ENCODE results near the gene SLCO6A1.

Gene SLCO6A1

DNA sequence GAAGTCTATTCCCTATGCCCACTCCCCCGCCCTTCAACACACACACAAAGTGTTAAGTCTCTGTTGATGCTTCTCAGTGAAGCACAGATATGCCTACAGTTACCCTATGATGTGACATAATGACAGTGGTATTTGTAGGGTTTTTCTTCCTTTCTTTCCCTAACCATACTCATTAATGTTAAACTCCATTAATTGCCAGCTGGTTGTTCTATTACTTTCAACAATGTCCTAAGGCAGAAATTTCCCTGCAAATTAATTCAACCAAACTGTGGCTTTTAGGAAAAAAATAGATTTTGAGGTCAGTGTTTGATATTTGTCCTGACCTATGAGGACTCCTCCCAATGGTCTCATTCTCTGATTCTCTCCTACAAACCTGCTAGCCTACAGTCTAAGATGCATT, 38.2 kb upstream of the SLCO6A1 start:
- no peak overlapping the region for H3K27ac ChIP-seq
- TF ChIP-seq ZFX (IDR thresholded peaks at IDR 0.05; ENCODE audit: borderline replicate concordance): no peak
- TF ChIP-seq, protein P1, sequence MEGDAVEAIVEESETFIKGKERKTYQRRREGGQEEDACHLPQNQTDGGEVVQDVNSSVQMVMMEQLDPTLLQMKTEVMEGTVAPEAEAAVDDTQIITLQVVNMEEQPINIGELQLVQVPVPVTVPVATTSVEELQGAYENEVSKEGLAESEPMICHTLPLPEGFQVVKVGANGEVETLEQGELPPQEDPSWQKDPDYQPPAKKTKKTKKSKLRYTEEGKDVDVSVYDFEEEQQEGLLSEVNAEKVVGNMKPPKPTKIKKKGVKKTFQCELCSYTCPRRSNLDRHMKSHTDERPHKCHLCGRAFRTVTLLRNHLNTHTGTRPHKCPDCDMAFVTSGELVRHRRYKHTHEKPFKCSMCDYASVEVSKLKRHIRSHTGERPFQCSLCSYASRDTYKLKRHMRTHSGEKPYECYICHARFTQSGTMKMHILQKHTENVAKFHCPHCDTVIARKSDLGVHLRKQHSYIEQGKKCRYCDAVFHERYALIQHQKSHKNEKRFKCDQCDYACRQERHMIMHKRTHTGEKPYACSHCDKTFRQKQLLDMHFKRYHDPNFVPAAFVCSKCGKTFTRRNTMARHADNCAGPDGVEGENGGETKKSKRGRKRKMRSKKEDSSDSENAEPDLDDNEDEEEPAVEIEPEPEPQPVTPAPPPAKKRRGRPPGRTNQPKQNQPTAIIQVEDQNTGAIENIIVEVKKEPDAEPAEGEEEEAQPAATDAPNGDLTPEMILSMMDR (IDR thresholded peaks at IDR 0.05): no peak

DNA sequence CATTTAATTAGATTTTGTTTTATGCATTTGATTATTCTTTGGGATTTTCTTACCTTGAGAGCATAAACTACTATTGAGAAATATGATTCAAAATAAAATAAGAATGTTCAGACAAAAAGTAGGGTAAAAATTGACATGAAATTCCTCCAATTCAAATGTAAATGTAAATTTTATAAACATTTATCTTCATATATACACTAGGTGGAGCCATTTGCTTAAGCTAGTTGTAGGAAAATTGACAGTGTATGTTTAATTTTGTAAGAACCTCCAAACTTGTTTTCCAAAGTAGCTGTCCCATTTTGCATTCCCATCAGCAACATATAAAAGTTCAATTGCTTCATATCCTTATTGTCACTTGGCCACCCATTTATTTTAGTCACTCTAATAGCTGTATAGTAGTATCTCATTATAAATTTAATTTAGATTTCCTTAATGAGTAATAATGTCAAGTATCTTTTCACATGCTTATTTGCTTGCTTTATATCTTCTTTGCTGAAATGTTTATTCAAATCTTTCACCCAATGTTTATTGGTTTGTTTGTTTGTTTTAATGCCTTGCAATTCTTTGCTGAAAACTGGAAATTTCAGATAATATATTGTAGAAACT, 37.6 kb upstream of the SLCO6A1 start:
- H3K27ac ChIP-seq: no peak overlapping the region
- TF ChIP-seq, protein P1 (IDR thresholded peaks at IDR 0.05): peak; percentile 73
- no peak for TF ChIP-seq ZFX (IDR thresholded peaks at IDR 0.05; ENCODE audit: borderline replicate concordance)

DNA sequence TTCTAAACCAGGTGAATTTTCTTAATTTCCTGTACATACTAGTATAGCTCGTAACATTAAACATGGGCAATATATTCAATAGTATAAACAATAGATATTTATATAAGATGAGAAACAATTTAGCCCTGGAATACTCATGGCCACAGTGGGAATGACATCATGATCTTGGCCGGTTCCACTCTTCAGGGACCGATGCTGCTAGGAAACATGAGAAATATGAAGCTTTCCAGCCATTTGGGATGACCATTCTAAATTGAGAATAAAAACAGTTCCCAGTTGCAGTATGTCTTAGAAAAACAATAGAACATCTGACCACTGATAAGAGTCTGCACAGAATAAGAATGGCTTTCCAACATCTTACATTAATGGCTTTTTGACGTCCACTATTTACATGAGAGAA, 33.3 kb upstream of the SLCO6A1 start:
- no peak for TF ChIP-seq ZFX (IDR thresholded peaks at IDR 0.05; ENCODE audit: borderline replicate concordance)
- TF ChIP-seq, protein P1 (IDR thresholded peaks at IDR 0.05): no peak
- H3K27ac ChIP-seq: no peak overlapping the region

DNA sequence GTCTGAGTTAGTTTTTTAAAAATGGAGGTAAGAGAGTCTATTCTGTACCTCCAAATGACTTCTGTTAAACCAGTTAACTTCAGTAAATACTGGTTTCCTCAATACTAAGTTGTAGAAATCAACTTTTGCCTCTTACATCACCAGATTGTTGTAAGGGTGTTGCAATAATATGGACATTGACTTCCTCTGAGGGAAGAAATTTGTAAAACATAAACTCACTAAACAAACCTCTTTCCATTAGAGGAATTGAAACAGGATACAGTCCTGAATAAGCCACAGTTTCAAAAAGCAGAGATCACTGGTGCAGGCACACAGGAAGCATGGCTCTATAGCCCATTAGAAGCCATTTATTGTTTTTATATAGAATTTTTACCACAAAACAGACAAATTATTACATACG, 32.7 kb upstream of the SLCO6A1 start:
- H3K27ac ChIP-seq: no peak overlapping the region
- no peak for TF ChIP-seq ZFX (IDR thresholded peaks at IDR 0.05; ENCODE audit: borderline replicate concordance)
- TF ChIP-seq, protein P1 (IDR thresholded peaks at IDR 0.05): no peak

DNA sequence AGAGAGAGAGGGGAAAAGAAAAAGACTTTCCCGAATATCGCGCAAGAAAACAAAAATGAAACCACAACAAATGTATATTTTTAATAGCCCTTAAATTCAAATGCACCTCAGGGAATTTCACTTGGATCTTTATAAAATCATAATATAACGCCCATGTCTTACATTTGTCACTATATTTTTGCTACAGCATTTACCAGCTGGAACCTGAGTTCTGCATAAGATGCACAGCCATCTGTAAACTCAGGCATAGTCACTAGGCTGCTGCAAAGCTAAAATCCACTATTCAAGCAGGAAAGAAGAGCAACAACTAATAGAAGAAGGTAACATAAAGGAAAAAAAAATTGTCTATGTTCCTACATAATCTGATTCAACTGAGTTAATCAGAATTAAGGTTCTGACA, 30.6 kb upstream of the SLCO6A1 start:
- no peak for TF ChIP-seq ZFX (IDR thresholded peaks at IDR 0.05; ENCODE audit: borderline replicate concordance)
- TF ChIP-seq, protein P1 (IDR thresholded peaks at IDR 0.05): no peak
- H3K27ac ChIP-seq: no peak overlapping the region

DNA sequence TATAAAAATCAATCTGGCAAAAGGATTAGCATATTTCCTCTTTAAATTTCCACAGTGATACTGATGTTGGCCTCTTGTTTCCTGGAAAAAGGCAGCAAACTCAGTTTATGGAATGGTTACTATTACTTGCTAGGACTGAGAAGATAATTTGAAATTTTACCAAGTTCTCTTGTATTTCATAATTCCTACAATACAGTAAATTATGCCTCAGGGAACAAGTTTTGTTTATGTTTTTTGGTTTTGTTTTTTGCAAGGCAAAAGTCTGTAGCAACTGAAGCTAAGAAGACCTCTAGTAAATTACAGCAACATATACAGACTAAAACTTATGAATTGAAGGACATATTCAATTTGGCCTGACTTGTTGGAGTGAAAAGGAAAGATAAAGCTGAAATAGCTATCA, 30.2 kb upstream of the SLCO6A1 start:
- TF ChIP-seq, protein P1 (IDR thresholded peaks at IDR 0.05): no peak
- TF ChIP-seq ZFX (IDR thresholded peaks at IDR 0.05; ENCODE audit: borderline replicate concordance): no peak

DNA sequence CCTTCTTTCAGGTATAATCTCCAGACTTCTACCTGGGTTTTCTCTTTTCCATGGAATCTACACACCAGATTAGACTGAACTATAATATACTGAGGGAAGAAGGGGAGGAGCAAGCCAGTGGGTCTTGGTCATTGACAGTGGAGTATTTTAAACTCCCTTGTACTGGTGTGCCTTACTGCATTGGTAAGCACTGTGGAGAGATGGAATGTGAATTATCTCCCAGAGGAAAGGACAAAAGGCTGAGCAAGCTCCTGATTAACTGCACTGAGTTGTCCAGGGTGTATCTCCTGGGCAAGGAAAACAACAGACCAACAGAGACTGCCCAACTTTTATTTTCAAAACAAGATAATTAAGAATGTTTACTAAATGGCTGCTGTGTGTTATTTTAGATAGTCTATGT, 29.8 kb upstream of the SLCO6A1 start:
- H3K27ac ChIP-seq: no peak overlapping the region
- TF ChIP-seq, protein P1 (IDR thresholded peaks at IDR 0.05): no peak
- TF ChIP-seq ZFX (IDR thresholded peaks at IDR 0.05; ENCODE audit: borderline replicate concordance): no peak

More for the DNA sequence above, 30.2 kb upstream of the SLCO6A1 start:
- H3K27ac ChIP-seq: no peak overlapping the region

Data from 22Rv1 (cell line).